ENCODE measurements around the gene CTPS2. TPM values are rescaled to one million over a fixed set of nuclear protein-coding genes. Genes with fewer than 3 reads are reported as not detected.
"Not testable (repeated sequence)": the region's sequence is repeated elsewhere in the genome, so short reads cannot be mapped to it uniquely, and the experiment has no call there.

The CTPS2 gene
- total RNA-seq, 2 experiments from 2014 or later: 6.3 to 6.6 TPM

DNA sequence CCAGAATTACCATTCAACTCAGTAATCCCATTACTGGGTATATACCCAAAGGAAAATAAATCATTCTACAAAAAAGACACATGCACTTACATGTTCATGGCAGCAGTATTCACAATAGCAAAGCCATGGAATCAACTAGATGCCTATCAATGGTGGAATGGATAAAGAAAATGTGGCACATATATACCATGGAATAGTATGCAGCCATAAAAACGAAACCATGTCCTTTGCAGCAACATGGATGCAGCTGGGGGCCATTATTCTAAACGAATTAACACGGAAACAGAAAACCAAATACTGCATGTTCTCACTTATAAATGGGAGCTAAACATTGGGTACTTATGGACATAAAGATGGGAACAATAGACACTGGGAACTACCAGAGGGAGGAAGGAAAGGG, 101.8 kb downstream of the CTPS2 start:
- H3K36me3 Mint-ChIP-seq; CTCF ChIA-PET; POLR2A ChIA-PET; H3K9me3 Mint-ChIP-seq; H3K4me3 Mint-ChIP-seq; H3K27ac Mint-ChIP-seq; DNase-seq; H3K27me3 Mint-ChIP-seq; intact Hi-C loops (cut with micrococcal nuclease): not testable (repeated sequence)
- peaks cover 13% of the 10 kb centered on the region for H3K4me1 Mint-ChIP-seq (ENCODE audit: low read depth)

DNA sequence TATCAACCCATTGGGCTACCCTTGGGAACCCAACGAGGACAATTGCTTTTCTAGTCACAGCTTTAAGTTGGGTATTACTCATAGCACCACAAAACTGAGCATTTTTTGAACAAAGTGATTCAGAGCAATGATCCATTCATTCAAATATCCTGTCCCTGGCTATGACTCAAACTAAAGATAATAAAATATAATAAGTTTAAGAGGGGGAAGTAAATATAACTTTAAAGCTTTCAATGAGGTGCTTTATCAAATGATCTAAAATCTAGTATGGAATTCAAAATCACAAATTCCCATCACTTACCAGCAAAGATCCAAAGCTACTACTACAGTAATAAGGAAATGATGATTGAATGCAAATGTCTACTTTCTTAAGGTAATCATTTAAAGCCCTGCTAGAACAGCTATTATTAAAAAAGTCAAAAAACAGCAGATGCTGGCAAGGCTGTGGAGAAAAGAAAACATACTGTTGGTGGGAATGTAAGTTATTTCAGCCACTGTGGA, 102.3 kb downstream of the CTPS2 start:
- no peaks in the 10 kb centered on the region for H3K27me3 Mint-ChIP-seq
- peaks cover 7% of the 10 kb centered on the region for H3K36me3 Mint-ChIP-seq
- POLR2A ChIA-PET: no interaction called here
- no peak overlapping the region for H3K27ac Mint-ChIP-seq
- H3K4me3 Mint-ChIP-seq: no peak overlapping the region
- intact Hi-C loops (cut with micrococcal nuclease): no loop called here
- H3K4me1 Mint-ChIP-seq (ENCODE audit: low read depth): peaks cover 14% of the 10 kb centered on the region
- no peaks in the 10 kb centered on the region for H3K9me3 Mint-ChIP-seq
- DNase-seq: no peak
- CTCF ChIA-PET: no interaction called here

DNA sequence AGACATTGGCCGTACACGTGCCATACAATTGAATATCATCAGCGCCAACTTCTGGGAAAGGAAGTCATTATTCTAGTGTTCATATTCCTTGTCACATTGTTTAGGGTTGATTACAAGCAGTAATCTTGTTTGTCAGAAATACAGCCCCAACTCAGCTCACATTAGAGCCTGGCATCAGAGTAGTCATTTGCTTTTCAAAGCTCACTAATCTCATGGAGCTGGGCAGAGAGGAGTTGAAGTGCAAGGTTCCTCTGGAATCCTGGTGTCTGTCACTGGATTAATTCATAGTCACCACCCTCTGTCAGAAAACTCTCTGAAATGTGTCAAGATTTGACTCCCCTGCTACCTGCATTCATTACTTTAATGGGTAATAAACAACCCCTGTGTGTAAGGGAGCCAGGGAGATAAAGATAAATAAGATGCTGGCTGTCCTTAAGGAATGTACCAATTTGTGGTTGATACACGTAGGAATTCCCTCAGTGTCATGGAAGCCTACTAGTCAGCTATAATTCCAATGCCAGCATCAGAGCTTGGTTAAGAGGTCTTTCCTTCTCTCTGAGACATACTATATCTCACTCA, 106.2 kb downstream of the CTPS2 start:
- Mint-ChIP-seq H3K4me1 (ENCODE audit: low read depth) (peaks cover 30% of the 10 kb centered on the region), H3K27me3 (no peaks in the 10 kb centered on the region), H3K9me3 (no peaks in the 10 kb centered on the region), H3K4me3 (no peak overlapping the region), H3K27ac (no peak overlapping the region), H3K36me3 (no peaks in the 10 kb centered on the region)
- ChIA-PET CTCF (no interaction called here), POLR2A (no interaction called here)
- intact Hi-C loops (cut with micrococcal nuclease): loop anchor here (10.0 kb wide), 2 partner anchors 81 to 219 kb away; no protein-coding TSS in a partner anchor
- no peak for DNase-seq

DNA sequence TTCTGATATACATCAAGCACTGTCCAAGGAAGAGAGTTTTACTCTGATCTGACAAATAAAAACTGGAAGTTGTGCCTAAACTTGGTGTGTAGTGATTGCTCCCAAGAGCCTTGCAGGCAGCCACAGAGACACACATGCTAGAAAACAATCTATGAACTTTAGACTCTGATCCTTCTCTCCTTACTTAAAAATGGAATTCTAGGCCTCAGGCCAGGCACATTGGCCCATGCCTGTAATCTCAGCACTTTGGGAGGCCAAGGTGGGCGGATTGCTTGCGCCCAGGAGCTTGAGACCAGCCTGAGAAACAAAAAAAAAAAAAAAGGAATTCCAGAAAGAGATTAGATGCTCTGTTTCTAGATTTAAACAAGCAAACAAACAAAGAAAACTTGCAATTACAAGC, 108.1 kb downstream of the CTPS2 start:
- intact Hi-C loops (cut with micrococcal nuclease): loop anchor here (2.0 to 10.0 kb wide), 3 partner anchors 80 to 220 kb away; no protein-coding TSS in a partner anchor
- no peak for DNase-seq
- POLR2A ChIA-PET: no interaction called here
- Mint-ChIP-seq H3K4me1 (ENCODE audit: low read depth) (peaks cover 28% of the 10 kb centered on the region), H3K9me3 (no peaks in the 10 kb centered on the region), H3K27me3 (no peaks in the 10 kb centered on the region), H3K27ac (peak overlapping the region; percentile 84), H3K4me3 (no peak overlapping the region), H3K36me3 (no peaks in the 10 kb centered on the region)
- CTCF ChIA-PET: no interaction called here

DNA sequence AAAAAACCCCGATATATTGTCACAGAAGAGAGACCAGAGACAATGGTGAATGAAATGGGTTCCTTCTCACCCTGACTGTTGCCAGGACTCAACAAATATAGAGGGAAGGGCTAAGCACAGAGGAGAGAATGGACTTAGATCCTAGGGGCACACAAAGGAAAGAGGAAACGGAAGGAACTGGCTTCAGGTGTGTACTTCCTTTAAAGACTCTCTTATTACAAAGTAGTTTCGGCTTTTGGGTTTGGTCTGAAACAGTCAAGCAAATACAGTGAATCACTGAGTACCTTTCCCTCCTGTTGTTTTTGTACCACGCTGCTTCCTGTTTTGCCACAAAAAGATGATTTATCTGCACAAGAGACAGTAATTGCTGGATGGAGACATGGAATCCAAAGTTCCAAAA, 108.6 kb downstream of the CTPS2 start:
- intact Hi-C loops (cut with micrococcal nuclease): loop anchor here (2.0 to 10.0 kb wide), 3 partner anchors 79 to 221 kb away; no protein-coding TSS in a partner anchor
- Mint-ChIP-seq H3K27ac (peak overlapping the region; percentile 84), H3K9me3 (no peaks in the 10 kb centered on the region), H3K27me3 (no peaks in the 10 kb centered on the region), H3K4me1 (ENCODE audit: low read depth) (peaks cover 28% of the 10 kb centered on the region), H3K36me3 (no peaks in the 10 kb centered on the region), H3K4me3 (peak overlapping the region; percentile 10)
- POLR2A ChIA-PET: no interaction called here
- peak; percentile 9 for DNase-seq
- CTCF ChIA-PET: no interaction called here

DNA sequence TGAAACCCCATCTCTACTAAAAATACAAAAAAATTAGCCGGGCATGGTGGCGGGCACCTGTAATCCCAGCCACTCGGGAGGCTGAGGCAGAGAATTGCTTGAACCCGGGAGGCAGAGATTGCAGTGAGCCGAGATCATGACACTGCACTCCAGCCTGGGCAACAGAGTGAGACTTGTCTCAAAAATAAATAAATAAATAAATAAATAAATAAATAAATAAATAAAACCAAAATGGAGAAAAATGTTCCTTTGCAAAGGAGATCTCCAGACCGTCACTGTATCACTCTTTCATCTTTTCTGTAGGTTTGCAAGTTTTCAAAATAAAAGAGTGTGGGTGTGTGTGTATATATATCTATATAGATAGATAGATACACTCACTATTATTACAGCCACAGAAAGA, 109.2 kb downstream of the CTPS2 start:
- CTCF ChIA-PET, H3K36me3 Mint-ChIP-seq, H3K27ac Mint-ChIP-seq, DNase-seq, H3K27me3 Mint-ChIP-seq, POLR2A ChIA-PET, H3K4me3 Mint-ChIP-seq, H3K9me3 Mint-ChIP-seq: not testable (repeated sequence)
- intact Hi-C loops (cut with micrococcal nuclease): loop anchor here (10.0 kb wide), 2 partner anchors 78 to 222 kb away; no protein-coding TSS in a partner anchor
- H3K4me1 Mint-ChIP-seq (ENCODE audit: low read depth): peaks cover 28% of the 10 kb centered on the region

DNA sequence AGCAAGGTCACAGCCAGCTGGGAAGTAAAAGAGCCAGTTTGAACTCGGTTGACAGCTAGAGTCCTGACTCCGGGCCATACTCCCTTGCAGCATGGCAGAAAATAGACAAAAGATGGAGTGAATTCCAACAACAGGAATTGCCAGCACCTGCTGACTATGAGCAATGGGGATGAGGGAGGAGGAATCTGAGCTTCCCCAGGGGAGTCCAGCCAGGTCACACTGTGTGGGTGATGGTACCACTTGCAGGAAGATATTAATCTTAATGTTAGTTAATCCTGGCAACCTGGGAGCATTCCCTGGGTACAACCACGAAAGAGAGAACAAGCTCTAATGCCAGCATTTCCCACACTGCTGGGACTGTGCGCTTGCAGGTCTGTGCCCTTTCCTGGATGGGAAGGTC, 110.6 kb downstream of the CTPS2 start:
- H3K4me3 Mint-ChIP-seq: no peak overlapping the region
- intact Hi-C loops (cut with micrococcal nuclease): loop anchor here (10.0 kb wide), 2 partner anchors 77 to 223 kb away; no protein-coding TSS in a partner anchor

DNA sequence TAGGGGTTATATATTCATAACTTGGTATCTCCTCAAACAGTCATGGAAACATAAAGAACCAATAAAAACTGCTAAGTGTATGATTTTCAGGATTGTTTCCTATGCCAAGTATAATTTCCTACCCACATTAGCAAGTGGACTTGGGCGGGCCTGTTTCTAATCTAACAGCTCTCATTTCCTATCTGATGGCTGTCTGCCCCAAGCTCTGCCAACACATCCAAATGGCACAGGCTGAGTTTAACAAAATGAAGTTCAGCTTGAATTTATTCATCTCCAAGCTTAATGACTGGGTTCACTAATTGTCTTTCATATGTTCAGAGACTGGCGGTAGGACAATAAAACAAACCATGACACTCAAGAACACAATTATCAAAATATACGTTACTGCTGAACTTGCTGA, 118.0 kb downstream of the CTPS2 start:
- H3K9me3 Mint-ChIP-seq: no peaks in the 10 kb centered on the region
- ChIA-PET CTCF (interaction anchor here (1.0 kb wide), 1 partner anchor 150 kb away, joined by 4 read pairs; no protein-coding TSS in a partner anchor), POLR2A (no interaction called here)
- intact Hi-C loops (cut with micrococcal nuclease): no loop called here
- no peak overlapping the region for H3K4me3 Mint-ChIP-seq
- no peaks in the 10 kb centered on the region for H3K27me3 Mint-ChIP-seq
- H3K27ac Mint-ChIP-seq: no peak overlapping the region
- DNase-seq: no peak
- peaks cover 12% of the 10 kb centered on the region for H3K4me1 Mint-ChIP-seq (ENCODE audit: low read depth)
- peaks cover 1% of the 10 kb centered on the region for H3K36me3 Mint-ChIP-seq

More for the DNA sequence above, 110.6 kb downstream of the CTPS2 start:
- Mint-ChIP-seq H3K36me3 (no peaks in the 10 kb centered on the region), H3K27ac (no peak overlapping the region), H3K9me3 (no peaks in the 10 kb centered on the region), H3K27me3 (no peaks in the 10 kb centered on the region), H3K4me1 (ENCODE audit: low read depth) (peaks cover 19% of the 10 kb centered on the region)
- POLR2A ChIA-PET: no interaction called here
- no peak for DNase-seq
- CTCF ChIA-PET: no interaction called here

DNA sequence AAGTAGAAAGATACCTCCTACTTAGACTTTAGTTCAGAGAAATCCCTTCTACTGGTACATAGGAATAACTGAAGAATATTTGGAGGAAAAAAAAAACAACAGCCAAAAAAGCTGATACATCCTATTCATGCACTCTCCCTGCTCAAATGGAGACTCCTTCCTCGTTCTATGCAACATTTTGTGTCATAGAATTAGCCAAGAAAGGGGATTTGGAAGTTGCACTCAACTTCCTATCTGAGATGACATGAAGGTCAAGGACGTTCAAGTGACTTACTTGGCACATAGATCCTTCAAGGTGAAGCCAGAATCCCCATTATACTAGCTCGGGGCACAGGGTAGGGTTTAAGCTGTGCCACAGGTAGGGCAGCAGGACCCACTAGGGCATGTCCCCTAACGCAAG, 118.7 kb downstream of the CTPS2 start:
- Mint-ChIP-seq H3K4me3 (no peak overlapping the region), H3K4me1 (ENCODE audit: low read depth) (peaks cover 17% of the 10 kb centered on the region), H3K36me3 (peaks cover 3% of the 10 kb centered on the region), H3K27ac (no peak overlapping the region), H3K27me3 (no peaks in the 10 kb centered on the region), H3K9me3 (no peaks in the 10 kb centered on the region)
- POLR2A ChIA-PET: no interaction called here
- DNase-seq: no peak
- CTCF ChIA-PET: no interaction called here
- intact Hi-C loops (cut with micrococcal nuclease): no loop called here

DNA sequence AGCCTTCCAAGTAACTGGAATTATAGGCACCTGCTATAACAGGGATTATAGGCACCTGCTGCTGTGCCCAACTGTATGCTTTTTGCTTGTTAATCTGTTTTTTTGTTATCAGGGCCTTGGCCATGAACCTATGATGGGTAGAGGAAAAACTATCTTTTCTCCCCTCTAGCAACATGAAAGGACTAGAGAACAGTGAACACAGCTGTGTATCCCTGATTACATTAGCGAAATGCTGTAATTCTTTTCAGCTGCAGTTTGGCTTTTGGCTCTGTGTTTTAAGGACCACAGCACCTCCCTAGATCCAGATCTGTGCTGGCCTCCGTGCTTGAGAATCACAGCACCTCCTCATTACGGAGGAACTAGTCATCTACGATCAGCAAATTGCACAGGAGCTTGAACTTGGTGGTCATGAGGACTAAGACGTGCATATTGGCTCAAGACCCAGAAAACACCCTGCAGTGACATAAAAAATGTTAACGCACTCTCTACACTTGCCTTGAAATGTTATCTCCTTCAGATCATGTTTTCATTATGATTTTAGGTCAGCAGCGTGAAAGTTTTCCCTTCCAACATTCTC, 120.2 kb downstream of the CTPS2 start:
- no peaks in the 10 kb centered on the region for H3K9me3 Mint-ChIP-seq
- H3K27ac Mint-ChIP-seq: no peak overlapping the region
- peaks cover 21% of the 10 kb centered on the region for H3K4me1 Mint-ChIP-seq (ENCODE audit: low read depth)
- CTCF ChIA-PET: no interaction called here
- no peaks in the 10 kb centered on the region for H3K27me3 Mint-ChIP-seq
- DNase-seq: no peak
- H3K36me3 Mint-ChIP-seq: peaks cover 7% of the 10 kb centered on the region
- POLR2A ChIA-PET: no interaction called here
- no peak overlapping the region for H3K4me3 Mint-ChIP-seq
- intact Hi-C loops (cut with micrococcal nuclease): no loop called here

DNA sequence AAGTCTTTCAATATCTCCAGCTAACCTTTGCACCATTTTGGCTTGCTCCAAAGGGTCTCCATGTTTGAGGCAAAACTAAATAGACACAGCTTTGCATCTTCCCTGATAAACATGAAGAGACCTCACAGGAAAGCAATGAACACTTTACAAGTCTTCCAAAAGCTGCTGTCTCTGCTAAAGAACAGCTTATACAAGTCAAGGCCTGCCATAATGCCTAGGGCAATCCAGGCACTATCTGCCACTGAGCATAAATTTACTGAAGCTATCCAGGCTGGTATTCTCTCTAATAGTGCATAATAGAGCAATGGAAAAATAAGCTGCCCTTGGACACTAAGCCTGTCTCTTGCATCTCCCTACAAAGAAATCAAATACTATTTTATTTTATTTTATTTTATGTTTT, 122.6 kb downstream of the CTPS2 start:
- Mint-ChIP-seq H3K27me3 (no peaks in the 10 kb centered on the region), H3K27ac (no peak overlapping the region), H3K9me3 (no peaks in the 10 kb centered on the region), H3K4me1 (ENCODE audit: low read depth) (peaks cover 21% of the 10 kb centered on the region), H3K4me3 (no peak overlapping the region), H3K36me3 (peaks cover 7% of the 10 kb centered on the region)
- no peak for DNase-seq
- ChIA-PET CTCF (no interaction called here), POLR2A (no interaction called here)
- intact Hi-C loops (cut with micrococcal nuclease): no loop called here

DNA sequence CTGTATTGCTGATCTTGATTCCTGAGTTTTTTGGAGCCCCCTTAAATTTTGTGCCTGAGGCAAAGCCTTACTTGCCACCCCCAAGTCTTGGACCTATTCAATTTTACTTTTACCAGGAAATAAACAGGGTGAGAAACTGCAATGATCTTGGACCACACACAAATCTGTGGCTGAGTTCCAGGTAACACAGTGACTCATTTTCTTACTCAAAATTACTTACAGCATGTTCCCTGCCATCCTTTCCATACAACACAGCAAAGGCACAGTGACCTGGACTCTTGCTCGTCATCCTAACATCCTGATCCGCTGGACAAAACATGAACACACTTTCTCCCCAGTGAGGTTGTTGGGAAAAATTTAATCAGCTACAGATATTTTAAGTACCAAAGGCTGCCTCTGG, 123.3 kb downstream of the CTPS2 start:
- no peak overlapping the region for H3K4me3 Mint-ChIP-seq
- ChIA-PET POLR2A (no interaction called here), CTCF (no interaction called here)
- no peaks in the 10 kb centered on the region for H3K27me3 Mint-ChIP-seq
- no peak overlapping the region for H3K27ac Mint-ChIP-seq
- peaks cover 7% of the 10 kb centered on the region for H3K36me3 Mint-ChIP-seq
- H3K9me3 Mint-ChIP-seq: no peaks in the 10 kb centered on the region
- DNase-seq: no peak
- intact Hi-C loops (cut with micrococcal nuclease): no loop called here
- peaks cover 17% of the 10 kb centered on the region for H3K4me1 Mint-ChIP-seq (ENCODE audit: low read depth)

DNA sequence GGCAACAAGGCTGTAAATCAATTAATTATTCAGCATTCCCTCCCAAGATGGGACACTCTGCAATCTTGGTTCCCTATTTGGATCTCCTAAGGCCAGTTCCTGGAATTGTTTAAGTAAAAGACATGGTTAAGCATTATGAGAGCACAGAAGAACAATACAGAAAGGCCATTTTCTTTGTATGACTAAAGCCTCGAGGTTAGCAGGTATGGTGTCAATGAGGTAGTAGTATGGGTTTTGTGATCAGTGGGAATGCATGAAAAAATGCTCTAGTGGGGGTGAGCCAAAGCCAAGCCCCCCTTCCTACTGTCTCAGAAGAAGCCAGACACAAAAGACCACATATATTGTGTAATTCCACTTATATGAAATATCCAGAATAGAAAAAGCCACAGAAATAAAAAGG, 124.2 kb downstream of the CTPS2 start:
- H3K36me3 Mint-ChIP-seq: peaks cover 7% of the 10 kb centered on the region
- no peaks in the 10 kb centered on the region for H3K9me3 Mint-ChIP-seq
- intact Hi-C loops (cut with micrococcal nuclease): no loop called here
- H3K27ac Mint-ChIP-seq: no peak overlapping the region
- no peaks in the 10 kb centered on the region for H3K27me3 Mint-ChIP-seq
- ChIA-PET CTCF (no interaction called here), POLR2A (no interaction called here)
- H3K4me3 Mint-ChIP-seq: no peak overlapping the region
- H3K4me1 Mint-ChIP-seq (ENCODE audit: low read depth): peaks cover 9% of the 10 kb centered on the region
- no peak for DNase-seq

Measured in activated CD4-positive, alpha-beta memory T cell treated with anti-CD3 and anti-CD28 coated beads for 36 hours (primary cell).